ENCODE results near the gene BCL7A.

DNA sequence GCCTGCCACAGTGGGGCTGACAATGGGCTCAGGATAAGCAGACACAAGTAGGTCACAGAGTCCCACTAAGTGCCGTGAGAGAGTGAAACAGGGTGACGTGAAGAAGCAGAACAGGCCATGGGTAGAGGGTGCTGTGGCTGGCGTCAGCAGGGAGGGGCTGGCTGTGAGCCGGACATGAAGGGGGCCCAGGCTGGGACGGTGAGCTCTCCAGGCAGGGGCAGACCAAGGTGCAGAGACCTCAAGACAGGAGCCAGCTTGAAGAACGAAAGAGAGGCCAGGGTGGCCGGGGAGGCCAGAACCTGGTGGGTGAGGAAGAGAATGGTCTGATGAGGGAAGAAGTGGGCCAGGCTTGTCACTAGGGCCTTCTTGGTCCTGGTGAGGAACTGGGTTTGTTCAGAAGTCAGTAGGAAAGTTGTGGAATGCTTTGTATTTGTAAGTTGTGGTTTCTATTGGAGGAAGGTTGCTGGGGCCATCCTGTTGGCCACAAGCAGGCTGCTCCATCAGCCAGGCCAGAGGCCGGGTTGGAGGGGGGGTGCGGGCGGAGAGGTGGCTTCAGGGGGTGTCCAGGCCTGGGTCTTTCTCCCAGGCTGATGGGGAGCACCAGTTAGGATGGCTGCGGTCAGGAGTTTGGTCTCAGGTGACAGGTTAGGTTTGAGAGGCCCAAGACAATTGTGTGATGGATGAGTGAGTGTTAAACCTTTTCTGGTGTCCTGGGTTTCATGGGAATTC, 35.5 kb downstream of the BCL7A start:
- no peak for TF ChIP-seq CTCF (IDR thresholded peaks at IDR 0.05; ENCODE audit: poor library complexity, severe bottlenecking)
- TF ChIP-seq EZH2 (IDR thresholded peaks at IDR 0.05; ENCODE audit: borderline replicate concordance, insufficient read depth, low read length, poor library complexity, severe bottlenecking) = no peak
- no peak for TF ChIP-seq TAF1 (IDR thresholded peaks at IDR 0.05; ENCODE audit: low read depth)
- TF ChIP-seq POLR2AphosphoS5 (IDR thresholded peaks at IDR 0.05) = no peak
- TF ChIP-seq, protein P1, sequence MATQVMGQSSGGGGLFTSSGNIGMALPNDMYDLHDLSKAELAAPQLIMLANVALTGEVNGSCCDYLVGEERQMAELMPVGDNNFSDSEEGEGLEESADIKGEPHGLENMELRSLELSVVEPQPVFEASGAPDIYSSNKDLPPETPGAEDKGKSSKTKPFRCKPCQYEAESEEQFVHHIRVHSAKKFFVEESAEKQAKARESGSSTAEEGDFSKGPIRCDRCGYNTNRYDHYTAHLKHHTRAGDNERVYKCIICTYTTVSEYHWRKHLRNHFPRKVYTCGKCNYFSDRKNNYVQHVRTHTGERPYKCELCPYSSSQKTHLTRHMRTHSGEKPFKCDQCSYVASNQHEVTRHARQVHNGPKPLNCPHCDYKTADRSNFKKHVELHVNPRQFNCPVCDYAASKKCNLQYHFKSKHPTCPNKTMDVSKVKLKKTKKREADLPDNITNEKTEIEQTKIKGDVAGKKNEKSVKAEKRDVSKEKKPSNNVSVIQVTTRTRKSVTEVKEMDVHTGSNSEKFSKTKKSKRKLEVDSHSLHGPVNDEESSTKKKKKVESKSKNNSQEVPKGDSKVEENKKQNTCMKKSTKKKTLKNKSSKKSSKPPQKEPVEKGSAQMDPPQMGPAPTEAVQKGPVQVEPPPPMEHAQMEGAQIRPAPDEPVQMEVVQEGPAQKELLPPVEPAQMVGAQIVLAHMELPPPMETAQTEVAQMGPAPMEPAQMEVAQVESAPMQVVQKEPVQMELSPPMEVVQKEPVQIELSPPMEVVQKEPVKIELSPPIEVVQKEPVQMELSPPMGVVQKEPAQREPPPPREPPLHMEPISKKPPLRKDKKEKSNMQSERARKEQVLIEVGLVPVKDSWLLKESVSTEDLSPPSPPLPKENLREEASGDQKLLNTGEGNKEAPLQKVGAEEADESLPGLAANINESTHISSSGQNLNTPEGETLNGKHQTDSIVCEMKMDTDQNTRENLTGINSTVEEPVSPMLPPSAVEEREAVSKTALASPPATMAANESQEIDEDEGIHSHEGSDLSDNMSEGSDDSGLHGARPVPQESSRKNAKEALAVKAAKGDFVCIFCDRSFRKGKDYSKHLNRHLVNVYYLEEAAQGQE (IDR thresholded peaks at IDR 0.05; ENCODE audit: borderline replicate concordance) = no peak
- TF ChIP-seq EP300 (conservative IDR thresholded peaks at IDR 0.05; ENCODE audit: poor library complexity, severe bottlenecking) = no peak
- no peak for TF ChIP-seq SMC3 (conservative IDR thresholded peaks at IDR 0.05; ENCODE audit: poor library complexity)
- TF ChIP-seq MXI1 (conservative IDR thresholded peaks at IDR 0.05; ENCODE audit: poor library complexity, severe bottlenecking) = no peak
- TF ChIP-seq RAD21 (conservative IDR thresholded peaks at IDR 0.05) = no peak
